ENCODE measurements around the gene PTPRD.

DNA sequence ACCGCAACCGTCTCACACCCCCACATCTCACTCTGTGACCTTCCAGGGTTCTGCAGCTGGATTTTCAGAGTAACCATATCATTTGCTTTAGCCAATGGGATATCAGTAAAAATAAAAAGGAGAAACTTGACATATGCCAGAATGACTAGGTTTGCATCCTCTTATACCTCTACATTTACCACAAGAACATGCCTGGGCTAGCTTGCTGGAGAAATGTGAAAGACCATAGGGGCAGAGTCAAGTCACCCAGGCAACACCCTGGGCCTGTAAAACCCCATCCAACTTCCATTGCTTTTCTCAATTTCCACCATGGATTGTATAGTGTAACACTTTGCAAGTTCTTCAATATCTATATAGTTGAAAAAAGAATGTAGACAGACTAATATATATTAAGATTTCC lies 731.1 kb downstream of the PTPRD start:
- TF ChIP-seq, protein P1, sequence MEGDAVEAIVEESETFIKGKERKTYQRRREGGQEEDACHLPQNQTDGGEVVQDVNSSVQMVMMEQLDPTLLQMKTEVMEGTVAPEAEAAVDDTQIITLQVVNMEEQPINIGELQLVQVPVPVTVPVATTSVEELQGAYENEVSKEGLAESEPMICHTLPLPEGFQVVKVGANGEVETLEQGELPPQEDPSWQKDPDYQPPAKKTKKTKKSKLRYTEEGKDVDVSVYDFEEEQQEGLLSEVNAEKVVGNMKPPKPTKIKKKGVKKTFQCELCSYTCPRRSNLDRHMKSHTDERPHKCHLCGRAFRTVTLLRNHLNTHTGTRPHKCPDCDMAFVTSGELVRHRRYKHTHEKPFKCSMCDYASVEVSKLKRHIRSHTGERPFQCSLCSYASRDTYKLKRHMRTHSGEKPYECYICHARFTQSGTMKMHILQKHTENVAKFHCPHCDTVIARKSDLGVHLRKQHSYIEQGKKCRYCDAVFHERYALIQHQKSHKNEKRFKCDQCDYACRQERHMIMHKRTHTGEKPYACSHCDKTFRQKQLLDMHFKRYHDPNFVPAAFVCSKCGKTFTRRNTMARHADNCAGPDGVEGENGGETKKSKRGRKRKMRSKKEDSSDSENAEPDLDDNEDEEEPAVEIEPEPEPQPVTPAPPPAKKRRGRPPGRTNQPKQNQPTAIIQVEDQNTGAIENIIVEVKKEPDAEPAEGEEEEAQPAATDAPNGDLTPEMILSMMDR (IDR thresholded peaks at IDR 0.05) = no peak
- TF ChIP-seq EP300 (IDR thresholded peaks at IDR 0.05) = no peak

Data from ovary (tissue), 3 donors.